G401 (cell line): ENCODE data around the gene SIRT7. TPM values are rescaled to one million over a fixed set of nuclear protein-coding genes. Genes with fewer than 3 reads are reported as not detected.

Source experiments
- DNase-seq: peaks from one replicate; pipeline ENCODE4 v3.0.0-alpha.2; 2015; ENCODE audit warnings: low spot score
- in situ Hi-C: cut with HindIII; loops from 2 replicates; pipeline ENCODE4 v1.10.0; 2016; ENCODE audit warnings: low sequenced_read_pairs, mixed read lengths
- total RNA-seq: library from RNA; depleted of rRNA; stranded (reverse); fragments of >200 nt; shearing (Covaris generic); gene quantifications from 2 replicates; pipeline ENCODE4 v1.2.3, GENCODE V29; 2014

The SIRT7 gene
- total RNA-seq, 1 experiment from 2014 or later, result 15.4 TPM

DNA sequence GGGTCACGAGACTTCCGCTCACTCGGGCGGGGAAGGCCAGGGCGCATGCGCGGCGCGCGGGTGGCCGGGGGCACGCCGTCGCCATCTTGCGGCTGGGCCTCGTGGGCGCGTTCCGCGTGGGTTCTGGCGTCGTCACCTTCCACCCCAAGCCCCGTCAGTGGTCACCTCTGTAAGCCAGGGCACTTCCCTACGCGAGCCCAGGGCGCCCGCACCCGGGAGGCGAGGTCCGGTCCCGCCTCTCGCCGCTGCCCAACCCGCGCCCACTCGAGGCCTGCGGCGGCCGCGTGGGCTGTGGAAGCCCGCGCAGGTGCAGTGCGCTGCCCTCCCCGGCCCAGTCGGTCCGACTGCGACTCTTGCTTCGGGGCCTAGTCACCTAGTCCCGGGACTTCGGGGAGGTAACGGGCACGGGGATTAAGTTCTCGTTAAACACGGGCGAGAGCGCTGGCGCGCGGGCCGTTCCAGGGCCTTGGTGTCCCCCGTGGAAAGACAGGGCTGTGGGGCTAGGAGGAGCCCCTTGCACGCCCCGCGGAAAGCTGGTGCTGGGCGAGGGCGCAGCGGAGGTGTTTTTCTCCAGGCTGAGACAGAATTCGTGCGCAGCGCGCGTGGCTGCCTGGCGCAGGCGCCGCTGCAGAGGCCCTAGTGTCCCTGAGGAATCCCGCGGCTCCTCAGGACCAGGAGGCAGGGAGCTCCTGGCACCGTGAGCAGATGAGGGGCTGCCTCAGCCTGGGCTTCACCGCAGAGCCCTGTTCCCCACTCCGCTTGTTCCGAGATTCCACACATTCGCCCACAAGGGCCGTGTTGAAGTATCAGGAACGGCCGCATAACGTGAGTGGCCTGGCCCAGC, 46.4 kb downstream of the SIRT7 start:
- DNase-seq, result peak; percentile 83
- in situ Hi-C loops, result no loop called here

DNA sequence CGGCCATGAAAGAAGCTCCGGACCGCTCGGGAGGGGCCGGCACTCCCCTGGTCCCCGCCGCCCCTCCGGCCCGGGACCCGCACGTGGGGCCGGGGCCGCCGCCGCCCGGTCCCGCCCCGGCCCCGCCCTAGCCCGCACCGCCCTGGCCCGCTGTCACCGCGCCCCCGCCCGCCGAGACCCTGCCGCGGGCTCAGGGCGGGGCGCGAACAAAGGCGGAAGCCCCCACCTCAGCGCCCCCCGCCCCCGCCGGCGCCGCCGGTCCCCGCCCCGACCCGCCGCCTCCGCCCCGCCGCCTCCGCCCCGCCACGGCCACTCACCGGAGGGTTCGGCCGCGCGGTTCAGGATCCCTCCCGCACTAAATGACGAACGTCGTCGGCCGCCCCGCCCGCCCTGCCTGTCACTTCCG, 47.0 kb downstream of the SIRT7 start, which contains the start of gene ARHGDIA:
Gene ARHGDIA (minus strand): TSS at position 357 of the 406 bp plus-strand sequence. CDS start 1,407 bp downstream, outside the sequence.
- in situ Hi-C loops, result no loop called here
- no peak for DNase-seq

DNA sequence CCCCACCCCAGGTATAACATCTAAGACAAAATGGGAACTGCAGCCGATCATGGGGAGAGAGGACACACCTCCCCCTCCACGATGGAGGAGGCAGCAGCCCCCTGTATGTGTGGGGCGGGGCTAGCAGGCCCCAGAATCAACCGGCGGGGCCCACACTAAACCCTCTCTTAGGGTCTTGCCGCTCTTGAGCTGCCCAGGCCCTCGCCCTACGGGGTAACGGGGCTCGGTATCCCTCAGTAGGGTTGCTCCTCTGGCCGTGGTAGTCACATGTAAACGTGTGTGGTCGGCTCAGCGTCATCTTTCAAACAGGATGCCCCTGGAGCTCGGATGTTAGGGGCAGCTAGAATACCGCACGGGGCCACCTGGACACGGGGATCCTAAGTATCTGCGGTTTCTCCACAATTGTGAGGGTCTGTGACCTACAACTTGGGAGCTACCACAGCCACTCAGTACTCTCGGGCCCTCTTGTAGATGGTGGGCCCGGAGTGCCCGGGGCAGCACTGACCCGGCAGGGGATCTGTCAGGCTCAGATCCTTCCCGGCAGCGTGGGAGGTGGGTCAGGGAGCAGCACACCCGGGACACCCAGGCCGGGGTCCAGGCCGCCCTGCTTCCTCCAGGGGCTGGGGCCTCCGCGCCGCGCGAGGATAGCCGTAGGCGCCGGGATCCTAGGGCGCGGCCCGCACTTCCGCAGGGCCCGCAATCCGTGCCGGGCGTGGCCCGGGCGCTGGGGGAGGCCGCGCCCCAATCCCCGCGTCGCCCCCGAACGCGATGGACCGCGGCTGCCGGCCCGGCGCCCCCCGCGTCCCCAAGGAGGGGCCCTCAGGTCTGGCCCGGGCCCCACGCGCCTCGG, 47.6 kb downstream of the SIRT7 start:
- no peak for DNase-seq
- in situ Hi-C loops, result no loop called here

DNA sequence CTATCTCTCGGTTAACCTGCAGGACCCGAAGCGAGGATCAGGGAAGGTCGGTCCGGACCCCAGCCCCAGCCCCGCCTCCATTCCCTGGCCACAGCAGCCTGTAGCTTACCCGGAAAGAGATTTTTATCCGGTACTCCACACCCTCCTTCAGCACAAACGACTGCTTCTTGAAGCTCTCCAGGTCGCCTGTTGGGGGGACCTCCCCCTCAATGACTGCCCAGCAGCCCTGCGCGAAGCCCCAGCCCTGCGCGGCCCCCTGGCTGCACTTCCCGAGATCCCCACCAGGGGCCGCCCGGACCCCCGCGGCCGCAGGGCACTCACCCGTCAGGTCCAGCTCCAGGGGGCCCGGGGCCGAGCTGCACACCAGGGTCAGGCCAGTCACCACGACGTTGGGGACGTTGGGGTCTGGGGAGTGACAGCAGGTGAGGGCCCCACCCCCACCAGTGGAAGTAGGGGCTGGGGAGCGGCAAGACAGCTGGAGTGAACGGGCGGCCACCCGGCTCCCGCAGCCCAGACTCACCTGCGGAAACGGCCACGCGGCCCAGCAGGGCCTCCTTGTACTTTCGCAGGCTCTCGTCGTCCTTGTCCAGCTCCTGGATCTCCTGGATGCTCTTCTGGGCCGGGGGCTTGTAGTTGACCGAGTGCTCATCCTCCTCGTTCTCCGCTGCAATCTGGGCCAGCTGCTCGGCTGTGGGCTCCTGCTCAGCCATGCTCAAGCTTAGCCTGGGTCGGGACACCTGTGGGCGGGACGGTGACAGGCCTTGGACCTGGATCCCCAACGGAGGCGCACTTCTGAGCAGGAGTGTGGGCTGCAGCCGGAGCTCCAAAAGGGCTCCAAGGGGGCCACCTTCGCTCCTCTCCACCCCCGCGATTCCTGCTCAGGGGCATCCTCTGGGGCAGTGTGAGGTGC, 48.5 kb downstream of the SIRT7 start:
- peak; percentile 33 for DNase-seq
- in situ Hi-C loops, result no loop called here

DNA sequence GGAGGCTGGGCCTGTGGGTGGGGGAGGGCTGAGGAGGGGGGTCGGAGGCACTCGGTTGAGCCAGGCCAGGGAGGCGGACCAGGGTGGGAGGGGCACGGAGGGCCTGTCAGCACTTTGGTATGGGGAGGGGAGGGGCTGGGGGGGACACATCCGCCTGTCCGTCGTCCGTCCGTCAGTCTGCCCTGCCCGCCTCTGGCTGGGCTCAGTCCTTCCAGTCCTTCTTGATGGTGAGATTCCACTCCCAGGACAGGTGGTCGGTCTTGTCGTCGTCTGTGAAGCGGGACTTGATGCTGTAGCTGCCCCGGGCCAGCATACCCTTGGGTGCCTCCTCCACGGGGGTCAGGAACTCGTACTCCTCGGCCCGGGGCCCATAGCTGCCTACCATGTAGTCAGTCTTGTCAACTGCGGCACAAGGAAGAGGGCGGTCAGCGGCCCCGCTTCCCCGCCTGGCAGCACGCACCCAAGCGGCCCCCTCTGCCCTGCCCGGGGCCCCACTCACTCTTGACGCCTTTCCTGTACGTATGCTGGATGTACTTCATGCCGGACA, 49.2 kb downstream of the SIRT7 start:
- DNase-seq, result no peak
- in situ Hi-C loops, result no loop called here

DNA sequence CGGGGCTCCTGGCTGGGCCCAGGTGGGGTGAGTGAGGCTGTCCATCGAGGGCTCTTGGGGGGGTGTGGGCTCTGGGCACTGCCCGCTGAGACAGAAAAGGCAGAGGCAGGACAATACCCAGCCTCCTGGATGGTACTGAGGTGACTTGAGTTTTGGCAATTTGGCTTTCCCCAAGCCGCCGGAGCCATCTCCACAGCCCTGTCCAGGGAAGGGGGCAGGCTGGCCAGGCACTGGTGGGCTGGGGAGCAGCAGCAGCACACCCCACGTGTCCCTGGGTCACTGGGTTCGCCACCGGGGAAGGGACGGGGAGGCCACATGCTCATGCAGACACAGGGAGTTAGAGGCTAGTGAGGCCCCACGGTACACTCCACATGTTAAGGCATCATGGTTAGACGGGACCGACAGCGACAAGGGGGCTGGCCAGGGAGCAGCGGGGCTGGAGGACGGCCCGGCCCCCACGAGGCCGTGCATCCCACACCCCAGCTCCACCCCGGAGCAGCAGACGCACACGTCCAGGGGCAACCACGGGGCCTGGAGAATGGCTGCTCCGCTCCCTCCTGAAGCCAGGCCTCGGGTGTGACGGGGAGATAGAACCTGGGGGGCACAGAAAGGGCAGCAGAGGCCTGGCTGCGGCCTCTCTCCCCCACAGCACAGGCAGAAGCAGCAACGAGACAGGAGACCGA, 49.8 kb downstream of the SIRT7 start:
- in situ Hi-C loops, result no loop called here
- no peak for DNase-seq

DNA sequence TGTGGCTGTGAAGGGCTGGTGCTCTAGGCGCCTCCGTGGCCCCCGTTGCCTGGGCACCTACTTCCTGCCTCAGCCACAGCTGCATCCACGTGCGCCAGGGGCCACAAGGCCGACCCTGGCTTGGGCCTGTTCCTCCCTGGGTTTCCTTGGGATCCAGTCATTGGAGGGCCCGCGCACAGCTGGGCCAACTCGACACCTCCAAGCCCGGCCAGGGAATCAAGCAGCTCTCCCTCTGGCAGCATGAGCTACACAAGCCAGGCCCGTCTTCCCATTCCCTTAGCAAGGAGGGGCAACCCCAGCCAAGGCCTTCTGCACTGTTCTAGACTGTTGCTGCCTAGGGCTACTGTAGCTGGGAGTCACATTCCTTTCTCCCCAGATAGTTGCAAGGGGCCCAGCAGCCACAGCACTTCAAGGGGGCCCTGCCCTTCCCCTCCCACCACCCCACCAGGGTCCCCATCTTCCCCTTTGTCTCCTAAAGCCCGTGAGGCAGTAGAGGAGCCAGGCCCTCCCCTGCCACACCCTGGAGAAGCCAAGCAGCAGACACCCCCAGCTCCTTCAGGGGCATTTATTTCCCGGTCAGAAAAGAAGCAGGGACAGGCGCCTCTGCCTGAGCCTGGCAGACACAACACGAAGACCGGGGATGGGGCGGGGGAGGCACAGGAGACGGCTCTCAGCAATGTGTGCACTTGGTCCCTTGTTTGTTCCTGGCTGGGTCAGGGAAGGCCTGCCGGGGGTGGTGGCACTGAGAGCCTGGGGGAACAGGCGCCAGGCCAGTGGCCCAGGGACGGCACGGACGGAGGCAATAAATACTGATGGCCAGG, 50.6 kb downstream of the SIRT7 start:
- peak; percentile 35 for DNase-seq
- in situ Hi-C loops, result no loop called here

DNA sequence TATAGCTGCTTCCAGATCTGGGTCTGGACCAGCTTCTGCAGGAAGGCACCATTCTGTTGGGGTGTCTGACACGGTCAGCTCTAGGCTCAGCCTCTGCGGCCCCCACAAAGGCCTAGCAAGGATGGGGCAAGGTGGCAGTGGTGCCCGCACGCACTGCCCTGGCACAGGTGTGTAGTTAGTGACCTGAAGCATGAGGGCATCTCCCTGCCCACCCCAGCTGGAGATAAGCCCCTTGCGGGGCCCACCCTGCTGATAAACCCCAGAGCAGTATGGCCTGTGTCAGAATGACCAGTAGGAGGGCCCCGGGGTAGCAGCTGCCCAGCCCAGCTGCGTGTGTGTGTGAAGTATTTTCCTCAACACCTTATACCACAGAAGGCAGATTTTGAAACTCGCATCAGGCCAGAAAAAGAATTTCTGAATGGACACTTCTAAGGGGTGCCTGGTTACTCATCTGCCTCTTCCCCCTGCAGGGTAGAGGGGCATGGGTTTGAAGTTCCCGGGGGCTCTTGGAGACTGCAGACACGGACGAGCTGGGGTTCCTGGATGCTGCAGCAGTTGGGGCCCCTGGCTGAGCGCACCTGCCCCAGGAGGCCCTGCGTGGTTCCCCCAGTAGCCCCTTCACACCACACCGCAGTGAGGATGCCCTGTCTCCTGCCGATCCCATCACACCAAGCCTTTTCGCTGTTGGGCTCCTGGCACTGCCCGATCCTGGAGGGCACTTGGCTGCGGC, 51.4 kb downstream of the SIRT7 start:
- no peak for DNase-seq
- in situ Hi-C loops, result no loop called here

DNA sequence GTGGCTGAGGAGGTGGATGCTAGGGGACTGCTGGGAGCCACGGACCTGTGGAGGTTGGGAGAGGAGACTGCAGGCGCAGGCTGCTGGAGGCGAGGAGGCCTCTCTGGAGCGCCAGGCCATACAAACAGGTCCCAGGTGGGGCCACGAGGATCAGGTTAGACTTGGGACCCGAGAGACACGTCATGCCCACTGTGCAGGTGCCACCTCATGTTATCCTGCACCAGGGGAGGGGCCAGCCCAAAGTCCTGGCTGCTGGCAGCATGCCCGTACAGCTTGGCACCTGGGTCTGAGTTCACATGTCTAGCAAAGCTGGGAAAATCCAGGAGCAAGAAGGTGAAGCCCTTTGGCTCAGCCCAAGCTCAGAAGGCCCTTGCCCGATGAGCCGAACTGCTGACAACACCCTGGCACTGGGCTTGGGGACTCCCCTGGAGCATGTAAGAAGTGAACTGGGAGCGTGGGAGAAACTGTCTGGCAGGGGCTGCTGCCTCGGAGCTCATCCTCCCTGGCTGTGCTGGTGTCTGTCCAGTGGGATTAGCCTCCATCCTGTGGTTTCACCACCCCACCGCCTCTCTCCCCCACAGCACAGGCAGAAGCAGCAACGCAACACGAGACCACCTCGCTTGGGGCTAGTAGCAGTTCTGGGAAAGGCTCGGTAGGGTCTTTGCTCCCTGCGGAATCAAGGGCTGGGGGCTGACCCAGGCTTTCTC, 52.1 kb downstream of the SIRT7 start:
- DNase-seq, result no peak
- in situ Hi-C loops, result no loop called here

DNA sequence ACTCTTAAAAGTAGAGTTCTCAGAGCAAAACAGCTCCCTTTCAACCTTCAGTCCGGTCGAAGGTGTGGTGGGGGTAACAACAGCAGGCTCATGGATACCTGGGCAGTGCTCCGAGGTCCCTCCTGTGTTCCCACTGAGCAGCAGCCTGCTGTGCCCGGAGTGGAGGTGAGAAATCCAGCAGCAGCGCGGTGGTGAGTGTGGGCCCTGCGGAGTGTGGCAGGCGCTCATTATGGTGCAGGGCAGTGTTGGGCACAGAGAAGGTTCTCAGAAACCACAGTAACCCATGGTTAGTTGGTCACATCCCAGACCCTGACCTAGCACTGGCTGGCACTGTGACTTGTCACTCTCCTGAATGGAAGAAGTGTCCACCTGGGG, 52.6 kb downstream of the SIRT7 start:
- in situ Hi-C loops, result no loop called here
- DNase-seq, result no peak

DNA sequence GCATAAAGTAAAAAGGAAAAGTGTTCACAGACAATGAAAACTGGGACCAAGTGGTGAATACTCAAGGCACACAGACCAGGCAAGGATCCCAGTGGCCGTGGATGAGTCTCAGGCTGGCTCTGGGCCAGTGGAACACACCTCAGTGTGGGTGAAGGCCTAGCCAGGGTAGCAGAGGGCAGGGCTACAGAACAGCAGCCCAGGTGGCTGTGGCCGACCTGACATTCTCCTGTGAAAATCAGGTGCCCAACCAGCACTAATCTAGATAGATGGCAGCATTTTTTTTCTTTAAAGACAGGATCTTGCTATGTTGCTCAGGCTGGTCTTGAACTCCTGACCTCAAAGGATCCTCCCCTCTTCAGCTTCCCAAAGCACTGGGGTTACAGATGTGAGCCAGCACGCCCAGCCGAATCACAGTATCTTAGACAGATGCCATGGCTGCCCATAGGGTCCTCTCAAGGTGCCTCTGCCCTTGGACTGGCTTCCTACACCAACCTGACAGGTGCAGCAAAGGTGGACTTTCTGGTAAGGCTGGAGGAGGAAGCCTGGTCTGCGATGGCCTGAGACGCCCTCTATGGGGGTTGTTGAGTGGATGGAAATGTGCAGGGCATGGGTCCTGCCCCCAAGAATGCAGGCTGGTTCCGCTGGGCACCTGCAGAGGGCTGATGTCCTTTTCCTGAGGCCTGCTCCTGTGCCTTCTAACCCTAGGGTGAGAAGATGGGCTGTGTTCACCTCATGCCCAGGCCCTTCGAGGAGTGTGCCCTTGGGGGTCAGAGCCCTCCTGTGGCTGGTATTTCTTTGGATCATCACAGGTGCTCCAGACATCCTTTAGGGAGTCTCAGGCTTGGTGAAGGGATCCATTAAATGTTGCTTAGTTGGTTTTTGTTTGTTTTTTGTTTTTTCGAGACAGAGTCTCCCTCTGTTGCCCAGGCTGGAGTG, 53.9 kb downstream of the SIRT7 start:
- DNase-seq, result no peak
- in situ Hi-C loops, result no loop called here

DNA sequence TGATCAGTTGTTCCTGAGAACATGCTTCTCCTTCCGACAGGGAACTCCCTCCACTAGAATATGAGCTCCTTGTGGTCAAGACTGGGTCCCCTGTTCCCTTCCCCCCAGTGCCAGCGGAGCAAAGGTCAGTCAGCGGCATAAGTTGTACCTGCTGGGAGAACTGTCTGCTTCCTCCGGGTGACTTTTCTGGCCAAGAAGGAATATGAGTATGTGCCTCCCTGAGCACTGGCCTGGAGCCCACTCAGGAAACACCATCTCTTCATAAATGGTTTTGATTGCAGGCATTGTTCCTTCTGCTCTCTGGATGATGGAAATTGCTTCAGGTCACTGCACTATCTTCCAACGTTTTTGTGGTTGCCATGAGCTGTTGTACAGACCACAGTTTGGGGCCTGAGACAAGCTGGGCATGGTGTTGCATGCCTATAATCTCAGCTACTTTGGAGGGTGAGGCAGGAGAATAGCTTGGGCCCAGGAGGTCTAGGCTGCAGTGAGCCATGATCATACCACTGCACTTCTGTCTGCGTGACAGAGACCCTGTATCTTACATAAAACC, 54.8 kb downstream of the SIRT7 start:
- in situ Hi-C loops, result no loop called here
- DNase-seq, result no peak
